HuH-7.5 (cell line): ENCODE measurements around the gene FFAR1.

Experiments used
- DNase-seq: peaks from one replicate; pipeline ENCODE4 v3.0.0; 2011; ENCODE audit warnings: low spot score

The FFAR1 gene

GRCh38 chr19:35392742-35393715 lies 45.3 kb downstream of the FFAR1 start:
- no peak for DNase-seq

- no peak for DNase-seq
These were observed 47.9 kb downstream of the FFAR1 start for GRCh38 chr19:35395382-35396199.

- DNase-seq: no peak
These were observed 48.7 kb downstream of the FFAR1 start for GRCh38 chr19:35396240-35396885.

GRCh38 chr19:35397064-35397463 lies 49.4 kb downstream of the FFAR1 start:
- DNase-seq: no peak
